ENCODE measurements around the gene SUPT20H.
A peak's percentile ranks its signal among the peaks of the same experiment; 100 is the strongest.

SUPT20H gene

GRCh38 chr13:36997716-36998427 is 61.6 kb downstream of the SUPT20H start:
- DNase-seq = peak; percentile 15

GRCh38 chr13:36992362-36992761 is 67.1 kb downstream of the SUPT20H start:
- DNase-seq = no peak

- peak; percentile 50 for DNase-seq
These were observed 72.8 kb downstream of the SUPT20H start for GRCh38 chr13:36986462-36987240.

GRCh38 chr13:36981156-36981743 is 78.2 kb downstream of the SUPT20H start:
- DNase-seq = peak; percentile 55

GRCh38 chr13:36979361-36980050 is 80.0 kb downstream of the SUPT20H start:
- peak; percentile 73 for DNase-seq

GRCh38 chr13:36975172-36975571 is 84.3 kb downstream of the SUPT20H start:
- DNase-seq = no peak

- DNase-seq = no peak
These were observed 85.7 kb downstream of the SUPT20H start for GRCh38 chr13:36973621-36974295.

GRCh38 chr13:36973009-36973408 is 86.5 kb downstream of the SUPT20H start:
- DNase-seq = no peak

GRCh38 chr13:36966404-36966803 is 93.1 kb downstream of the SUPT20H start:
- no peak for DNase-seq

- DNase-seq = peak; percentile 83
These were observed 93.7 kb downstream of the SUPT20H start for GRCh38 chr13:36965767-36966166.

- DNase-seq = no peak
These were observed 99.9 kb downstream of the SUPT20H start for GRCh38 chr13:36959456-36960116.
